HepG2 (cell line): ENCODE results near the gene BCAS4.

ENCODE experiments used
- BHLHE40 ChIP-seq: IDR thresholded peaks from 2 replicates; pipeline ENCODE4 v1.6.1; 2011; ENCODE audit warnings: low read length, improper control_type of control experiment
- ESRRA ChIP-seq: sonication (generic); formaldehyde crosslinking; IDR thresholded peaks from 2 replicates; pipeline ENCODE4 v1.5.1; 2020; ENCODE audit warnings: mild to moderate bottlenecking, low read depth, missing genetic modification reagents
- GLI4 ChIP-seq: sonication (generic); formaldehyde crosslinking; IDR thresholded peaks from 2 replicates; pipeline ENCODE4 v1.5.1; 2020; ENCODE audit warnings: missing genetic modification reagents, mild to moderate bottlenecking, moderate library complexity, borderline replicate concordance
- SP5 ChIP-seq: IDR thresholded peaks from 2 replicates; pipeline ENCODE4 v1.6.1; 2016; ENCODE audit warnings: low read depth, borderline replicate concordance
- TAF1 ChIP-seq: sonication (generic); formaldehyde crosslinking; IDR thresholded peaks from 2 replicates; pipeline ENCODE4 v1.4.0; 2020; ENCODE audit warnings: missing genetic modification reagents
- ZNF33B ChIP-seq: sonication (generic); formaldehyde crosslinking; IDR thresholded peaks from 2 replicates; pipeline ENCODE4 v1.5.1; 2020; ENCODE audit warnings: mild to moderate bottlenecking, missing genetic modification reagents
- ZNF451 ChIP-seq: sonication (generic); formaldehyde crosslinking; IDR thresholded peaks from 2 replicates; pipeline ENCODE4 v1.5.0; 2020; ENCODE audit warnings: mild to moderate bottlenecking, missing genetic modification reagents
- TF ChIP-seq, protein P1 (sequence below): sonication (generic); formaldehyde crosslinking; IDR thresholded peaks from 2 replicates; pipeline ENCODE4 v1.5.0; 2020; ENCODE audit warnings: mild to moderate bottlenecking, missing genetic modification reagents, moderate library complexity

DNA sequence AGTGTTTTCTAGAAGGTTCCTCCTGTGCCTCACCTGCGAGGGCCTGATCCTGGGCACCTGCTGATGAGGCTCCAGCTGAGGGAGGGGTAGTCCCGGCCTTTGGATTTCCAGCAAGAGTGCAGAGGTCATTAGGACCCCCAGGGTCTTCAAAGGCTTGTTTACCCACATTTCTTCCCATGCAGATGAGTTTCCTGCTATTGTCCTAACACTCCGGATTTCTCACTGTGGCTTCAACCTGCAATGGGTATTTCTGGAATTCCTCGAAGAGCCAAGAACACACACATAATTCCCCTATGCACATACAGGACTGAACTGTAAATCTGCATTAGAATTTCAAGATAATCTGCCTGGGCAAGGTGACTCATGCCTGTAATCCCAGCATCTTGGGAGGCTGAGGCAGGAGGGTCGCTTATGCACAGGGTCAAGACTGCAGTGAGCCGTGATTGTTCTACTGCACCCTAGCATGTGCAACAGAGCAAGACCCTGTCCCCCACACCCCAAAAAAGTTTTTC is 82.4 kb downstream of the BCAS4 start:
- TF ChIP-seq TAF1 = no peak
- TF ChIP-seq, protein P1, sequence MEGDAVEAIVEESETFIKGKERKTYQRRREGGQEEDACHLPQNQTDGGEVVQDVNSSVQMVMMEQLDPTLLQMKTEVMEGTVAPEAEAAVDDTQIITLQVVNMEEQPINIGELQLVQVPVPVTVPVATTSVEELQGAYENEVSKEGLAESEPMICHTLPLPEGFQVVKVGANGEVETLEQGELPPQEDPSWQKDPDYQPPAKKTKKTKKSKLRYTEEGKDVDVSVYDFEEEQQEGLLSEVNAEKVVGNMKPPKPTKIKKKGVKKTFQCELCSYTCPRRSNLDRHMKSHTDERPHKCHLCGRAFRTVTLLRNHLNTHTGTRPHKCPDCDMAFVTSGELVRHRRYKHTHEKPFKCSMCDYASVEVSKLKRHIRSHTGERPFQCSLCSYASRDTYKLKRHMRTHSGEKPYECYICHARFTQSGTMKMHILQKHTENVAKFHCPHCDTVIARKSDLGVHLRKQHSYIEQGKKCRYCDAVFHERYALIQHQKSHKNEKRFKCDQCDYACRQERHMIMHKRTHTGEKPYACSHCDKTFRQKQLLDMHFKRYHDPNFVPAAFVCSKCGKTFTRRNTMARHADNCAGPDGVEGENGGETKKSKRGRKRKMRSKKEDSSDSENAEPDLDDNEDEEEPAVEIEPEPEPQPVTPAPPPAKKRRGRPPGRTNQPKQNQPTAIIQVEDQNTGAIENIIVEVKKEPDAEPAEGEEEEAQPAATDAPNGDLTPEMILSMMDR (CRISPR knock-in tag) = no peak
- TF ChIP-seq GLI4 (CRISPR knock-in tag) = no peak
- no peak for TF ChIP-seq BHLHE40
- no peak for TF ChIP-seq ZNF33B (CRISPR knock-in tag)
- TF ChIP-seq ESRRA = no peak
- TF ChIP-seq SP5 (CRISPR knock-in tag) = no peak
- no peak for TF ChIP-seq ZNF451 (CRISPR knock-in tag)
